ENCODE results near the gene CEP170B. TPM values are rescaled to one million over a fixed set of nuclear protein-coding genes. Genes with fewer than 3 reads are reported as not detected.
"Not testable (repeated sequence)": the region's sequence is repeated elsewhere in the genome, so short reads cannot be mapped to it uniquely, and the experiment has no call there.

The CEP170B gene
- total and polyA plus RNA-seq, 2 donors (not counting 3 experiments of a cell fraction or from before 2014, with no cell fraction given) = 13.9 to 38.6 TPM

DNA sequence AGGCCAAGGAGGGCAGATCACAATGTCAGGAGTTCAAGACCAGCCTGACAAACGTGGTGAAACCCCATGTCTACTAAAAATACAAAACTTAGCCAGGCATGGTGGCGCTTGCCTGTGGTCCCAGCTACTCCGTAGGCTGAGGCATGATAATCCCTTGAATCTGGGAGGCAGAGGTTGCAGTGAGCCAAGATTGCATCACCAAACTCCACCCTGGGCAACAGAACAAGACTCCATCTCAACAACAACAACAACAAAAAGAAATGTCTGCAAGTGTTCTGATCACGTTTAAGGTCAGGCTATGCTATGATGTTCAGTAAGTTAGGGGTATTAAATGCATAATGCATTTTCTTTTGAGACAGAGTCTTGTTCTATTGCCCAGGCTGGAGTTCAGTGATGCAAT lies 52.9 kb downstream of the CEP170B start:
- no peaks in the 10 kb centered on the region for H3K9me1 ChIP-seq (replicated peaks; ENCODE audit: control insufficient read depth, extremely low read depth, insufficient read depth, low read length)
- no peaks in the 10 kb centered on the region for H3K9me3 ChIP-seq (replicated peaks; ENCODE audit: control insufficient read depth, insufficient read depth, low read length)
- H2AFZ ChIP-seq (ENCODE audit: low read depth, low read length) = no peak overlapping the region
- ChIA-PET POLR2A (no interaction called here), CTCF (interaction anchor here (1.4 kb wide), 1 partner anchor 24 kb away, joined by 4 read pairs; no protein-coding TSS in a partner anchor)
- intact Hi-C loops (cut with micrococcal nuclease) = no loop called here
- no TSS peak for BruUV-seq (replicated peaks)
- no peaks in the 10 kb centered on the region for H3K36me3 ChIP-seq (ENCODE audit: control insufficient read depth in 2 of 2, extremely low read depth in 1 of 2, insufficient read depth in 2 of 2, low read length in 2 of 2)
- H3K4me1 ChIP-seq (ENCODE audit: control insufficient read depth, extremely low read depth, insufficient read depth, low read length) = no peaks in the 10 kb centered on the region
- TF ChIP-seq FOS (IDR thresholded peaks at IDR 0.05; ENCODE audit: borderline replicate concordance, insufficient read depth, low read length) = no peak
- no peak for TF ChIP-seq POLR2A (IDR thresholded peaks at IDR 0.05; ENCODE audit: low read depth, low read length)
- TF ChIP-seq POLR2AphosphoS5 (IDR thresholded peaks at IDR 0.05; ENCODE audit: insufficient read depth, low read depth, low read length) = no peak
- no peak for TF ChIP-seq MYC (IDR thresholded peaks at IDR 0.05; ENCODE audit: low read depth, low read length)
- no peak for TF ChIP-seq MAX (IDR thresholded peaks at IDR 0.05; ENCODE audit: insufficient read depth, insufficient read length)
- TF ChIP-seq EZH2 (IDR thresholded peaks at IDR 0.05; ENCODE audit: borderline replicate concordance, low read depth, low read length, severe bottlenecking) = no peak
- TF ChIP-seq JUN (IDR thresholded peaks at IDR 0.05; ENCODE audit: borderline replicate concordance, insufficient read depth, insufficient read length, low read depth) = no peak
- no peak for TF ChIP-seq GATA2 (IDR thresholded peaks at IDR 0.05; ENCODE audit: insufficient read depth, insufficient read length, low read depth, low read length)
- no peak for TF ChIP-seq CTCF (IDR thresholded peaks at IDR 0.05; ENCODE audit: extremely low read depth in 1 of 2, insufficient read depth in 1 of 2, low read depth in 1 of 2, low read length in 2 of 2)
- DNase-seq (ENCODE audit: low read depth, low spot score) = no peak
- H3K4me3 ChIP-seq (replicated peaks in 1 of 3; ENCODE audit: insufficient read depth in 1 of 3, low read depth in 1 of 3, low read length in 3 of 3) = no peak overlapping the region
- H3K9ac ChIP-seq (replicated peaks; ENCODE audit: extremely low read depth, insufficient read depth, low read length) = no peak overlapping the region
- no peak overlapping the region for H3K27ac ChIP-seq (ENCODE audit: insufficient read depth, low read depth, low read length)
- no peak overlapping the region for H3K4me2 ChIP-seq (ENCODE audit: insufficient read depth, low read length)
- peaks cover 5 to 7% of the 10 kb centered on the region in 2 experiments for H3K27me3 ChIP-seq (ENCODE audit: control insufficient read depth in 2 of 2, insufficient read depth in 2 of 2, low read length in 2 of 2)
- dilution Hi-C loops (cut with MboI; ENCODE audit: extremely low pct_ligation_motif_present, low sequenced_read_pairs) = no loop called here
- H4K20me1 ChIP-seq (replicated peaks; ENCODE audit: control insufficient read depth, extremely low read depth, insufficient read depth, low read length) = no peaks in the 10 kb centered on the region
- no peaks in the 10 kb centered on the region for H3K79me2 ChIP-seq (ENCODE audit: control insufficient read depth, insufficient read depth, low read length)
- no peak for FAIRE-seq

DNA sequence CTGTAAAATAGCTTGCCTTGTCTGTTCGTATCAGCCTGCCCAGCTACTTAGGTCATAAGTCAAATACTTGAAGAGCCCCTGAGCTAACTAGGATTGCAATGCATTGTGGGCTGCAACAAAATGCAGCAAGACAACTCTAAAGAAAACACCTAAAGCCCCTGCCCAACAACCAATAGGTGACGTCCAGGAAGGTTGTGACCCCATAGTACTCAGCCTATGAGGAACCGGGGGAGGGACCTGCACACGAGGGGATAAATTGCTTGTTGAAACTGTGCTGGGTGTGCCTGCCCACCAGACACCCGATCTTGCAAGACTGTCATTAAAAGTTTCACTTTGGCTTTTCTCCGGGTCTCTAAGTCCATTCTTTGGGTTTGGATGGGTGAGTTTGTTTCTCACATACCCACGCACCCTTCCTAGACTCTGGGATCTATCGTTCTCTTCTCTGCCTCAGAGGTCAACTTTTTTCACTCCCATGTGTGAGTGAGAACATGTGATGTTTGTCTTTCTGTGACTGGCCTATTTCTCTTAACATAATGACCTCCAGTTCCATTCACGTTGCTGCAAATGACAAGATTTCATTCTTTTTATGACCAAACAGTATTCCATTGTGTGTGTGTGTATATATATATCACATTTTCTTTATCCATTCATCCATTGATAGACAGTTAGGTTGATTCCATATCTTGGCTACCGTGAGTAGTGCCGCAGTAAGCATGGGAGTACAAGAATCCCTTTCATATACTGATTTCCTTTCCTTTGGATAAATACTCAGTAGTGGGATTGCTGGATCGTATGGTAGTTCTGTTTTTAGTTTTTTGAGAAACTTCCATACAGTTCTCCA lies 54.3 kb downstream of the CEP170B start:
- POLR2A ChIA-PET = not testable (repeated sequence)

More for the DNA sequence above, 54.3 kb downstream of the CEP170B start:
- H3K27me3 ChIP-seq (ENCODE audit: control insufficient read depth in 2 of 2, insufficient read depth in 2 of 2, low read length in 2 of 2); H3K4me1 ChIP-seq (ENCODE audit: control insufficient read depth, extremely low read depth, insufficient read depth, low read length); H3K9ac ChIP-seq (replicated peaks; ENCODE audit: extremely low read depth, insufficient read depth, low read length); H2AFZ ChIP-seq (ENCODE audit: low read depth, low read length); H3K27ac ChIP-seq (ENCODE audit: insufficient read depth, low read depth, low read length); CTCF ChIA-PET; FAIRE-seq; H3K36me3 ChIP-seq (ENCODE audit: control insufficient read depth in 2 of 2, extremely low read depth in 1 of 2, insufficient read depth in 2 of 2, low read length in 2 of 2); H3K4me3 ChIP-seq (replicated peaks in 1 of 3; ENCODE audit: insufficient read depth in 1 of 3, low read depth in 1 of 3, low read length in 3 of 3); H4K20me1 ChIP-seq (replicated peaks; ENCODE audit: control insufficient read depth, extremely low read depth, insufficient read depth, low read length); H3K9me3 ChIP-seq (replicated peaks; ENCODE audit: control insufficient read depth, insufficient read depth, low read length); H3K79me2 ChIP-seq (ENCODE audit: control insufficient read depth, insufficient read depth, low read length); H3K9me1 ChIP-seq (replicated peaks; ENCODE audit: control insufficient read depth, extremely low read depth, insufficient read depth, low read length); intact Hi-C loops (cut with micrococcal nuclease); BruUV-seq (replicated peaks); H3K4me2 ChIP-seq (ENCODE audit: insufficient read depth, low read length); DNase-seq (ENCODE audit: low read depth, low spot score); dilution Hi-C loops (cut with MboI; ENCODE audit: extremely low pct_ligation_motif_present, low sequenced_read_pairs): not testable (repeated sequence)
